Measurements from ENCODE around the gene AP2B1.

Gene AP2B1

GRCh38 chr17:35543856-35544255 lies 43.3 kb upstream of the AP2B1 start:
- no peak for DNase-seq (ENCODE audit: low read depth)
- no peak for TF ChIP-seq CTCF (IDR thresholded peaks at IDR 0.05; ENCODE audit: low read length, missing control alignments)
- no peak overlapping the region for H3K4me3 ChIP-seq (replicated peaks; ENCODE audit: low read depth, low read length)

- DNase-seq (ENCODE audit: low read depth), result no peak
- no peak overlapping the region for H3K4me3 ChIP-seq (replicated peaks; ENCODE audit: low read depth, low read length)
- TF ChIP-seq CTCF (IDR thresholded peaks at IDR 0.05; ENCODE audit: low read length, missing control alignments), result no peak
These were observed 42.0 kb upstream of the AP2B1 start for GRCh38 chr17:35545150-35545549.

GRCh38 chr17:35546487-35546886 lies 40.6 kb upstream of the AP2B1 start:
- DNase-seq (ENCODE audit: low read depth), result no peak
- H3K4me3 ChIP-seq (replicated peaks; ENCODE audit: low read depth, low read length), result no peak overlapping the region
- no peak for TF ChIP-seq CTCF (IDR thresholded peaks at IDR 0.05; ENCODE audit: low read length, missing control alignments)

- DNase-seq (ENCODE audit: low read depth), result no peak
- no peak for TF ChIP-seq CTCF (IDR thresholded peaks at IDR 0.05; ENCODE audit: low read length, missing control alignments)
- no peak overlapping the region for H3K4me3 ChIP-seq (replicated peaks; ENCODE audit: low read depth, low read length)
These were observed 38.8 kb upstream of the AP2B1 start for GRCh38 chr17:35548208-35548810.

- no peak overlapping the region for H3K4me3 ChIP-seq (replicated peaks; ENCODE audit: low read depth, low read length)
- no peak for DNase-seq (ENCODE audit: low read depth)
- TF ChIP-seq CTCF (IDR thresholded peaks at IDR 0.05; ENCODE audit: low read length, missing control alignments), result no peak
These were observed 38.1 kb upstream of the AP2B1 start for GRCh38 chr17:35548978-35549377.

- DNase-seq (ENCODE audit: low read depth), result no peak
- no peak overlapping the region for H3K4me3 ChIP-seq (replicated peaks; ENCODE audit: low read depth, low read length)
- TF ChIP-seq CTCF (IDR thresholded peaks at IDR 0.05; ENCODE audit: low read length, missing control alignments), result no peak
These were observed 33.8 kb upstream of the AP2B1 start for GRCh38 chr17:35553310-35553709.

- H3K4me3 ChIP-seq (replicated peaks; ENCODE audit: low read depth, low read length), result no peak overlapping the region
- no peak for TF ChIP-seq CTCF (IDR thresholded peaks at IDR 0.05; ENCODE audit: low read length, missing control alignments)
- DNase-seq (ENCODE audit: low read depth), result no peak
These were observed 32.5 kb upstream of the AP2B1 start for GRCh38 chr17:35554668-35555067.
